HG02973 (cell line): ENCODE results near the gene ZDHHC23.

Experiments used
- ATAC-seq: cut with Tn5 transposase; IDR thresholded peaks from one replicate; pipeline ENCODE4 v1.9.1; 2021; ENCODE audit warnings: moderate library complexity; ENCODE audit not compliant: unreplicated experiment

Gene ZDHHC23, protein sequence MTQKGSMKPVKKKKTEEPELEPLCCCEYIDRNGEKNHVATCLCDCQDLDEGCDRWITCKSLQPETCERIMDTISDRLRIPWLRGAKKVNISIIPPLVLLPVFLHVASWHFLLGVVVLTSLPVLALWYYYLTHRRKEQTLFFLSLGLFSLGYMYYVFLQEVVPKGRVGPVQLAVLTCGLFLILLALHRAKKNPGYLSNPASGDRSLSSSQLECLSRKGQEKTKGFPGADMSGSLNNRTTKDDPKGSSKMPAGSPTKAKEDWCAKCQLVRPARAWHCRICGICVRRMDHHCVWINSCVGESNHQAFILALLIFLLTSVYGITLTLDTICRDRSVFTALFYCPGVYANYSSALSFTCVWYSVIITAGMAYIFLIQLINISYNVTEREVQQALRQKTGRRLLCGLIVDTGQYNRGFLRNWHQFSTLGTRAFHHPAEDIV

GRCh38 chr3:113947372-113948014, at the start of gene ZDHHC23:
TSS of gene ZDHHC23 (plus strand) at chr3:113948013. CDS start at chr3:113948803, 790 bp downstream.
- ATAC-seq, result peak; percentile 65

GRCh38 chr3:113898892-113899291, 48.9 kb upstream of the ZDHHC23 start:
- no peak for ATAC-seq

GRCh38 chr3:113906568-113907140, 41.2 kb upstream of the ZDHHC23 start:
- no peak for ATAC-seq

DNA sequence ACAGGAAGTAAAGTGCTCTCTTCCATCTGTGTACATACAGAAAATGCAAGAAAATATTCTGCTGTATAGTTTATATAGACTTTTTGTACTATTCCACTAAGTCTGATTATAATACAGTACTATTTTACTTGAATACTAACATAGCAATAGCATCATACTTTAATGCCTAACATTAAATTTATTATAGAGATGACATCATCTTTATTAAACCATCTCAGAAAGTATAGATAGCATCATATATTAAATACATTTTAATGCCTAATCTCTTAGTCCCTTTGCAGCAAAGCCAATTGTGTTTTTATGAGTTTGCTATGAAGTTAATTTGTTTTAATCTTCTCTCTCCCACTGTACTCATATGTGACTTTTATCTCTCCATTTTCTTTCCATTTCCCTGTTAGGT, 39.7 kb upstream of the ZDHHC23 start:
- no peak for ATAC-seq

DNA sequence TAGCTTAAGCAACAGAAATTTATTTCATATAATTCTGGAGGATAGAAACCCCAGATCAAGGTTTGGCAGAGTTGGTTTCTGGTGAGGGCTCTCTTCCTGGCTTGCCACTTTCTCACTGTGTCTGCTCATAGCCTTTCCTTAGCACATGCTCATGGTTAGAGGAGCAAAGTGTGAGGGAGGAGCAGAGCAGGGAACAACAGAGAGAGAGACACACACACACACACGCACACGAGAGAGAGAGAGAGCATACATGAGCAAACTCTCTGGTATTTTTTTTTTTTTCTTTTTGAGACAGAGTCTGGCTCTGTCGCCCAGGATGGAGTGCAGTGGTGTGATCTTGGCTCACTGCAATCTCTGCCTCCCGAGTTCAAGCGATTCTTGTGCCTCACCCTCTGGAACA, 36.8 kb upstream of the ZDHHC23 start:
- ATAC-seq, result no peak

- ATAC-seq, result peak; percentile 87
Measured at GRCh38 chr3:113912552-113913236, 35.1 kb upstream of the ZDHHC23 start.

- ATAC-seq, result no peak
Measured at GRCh38 chr3:113914646-113915045, 33.2 kb upstream of the ZDHHC23 start.

DNA sequence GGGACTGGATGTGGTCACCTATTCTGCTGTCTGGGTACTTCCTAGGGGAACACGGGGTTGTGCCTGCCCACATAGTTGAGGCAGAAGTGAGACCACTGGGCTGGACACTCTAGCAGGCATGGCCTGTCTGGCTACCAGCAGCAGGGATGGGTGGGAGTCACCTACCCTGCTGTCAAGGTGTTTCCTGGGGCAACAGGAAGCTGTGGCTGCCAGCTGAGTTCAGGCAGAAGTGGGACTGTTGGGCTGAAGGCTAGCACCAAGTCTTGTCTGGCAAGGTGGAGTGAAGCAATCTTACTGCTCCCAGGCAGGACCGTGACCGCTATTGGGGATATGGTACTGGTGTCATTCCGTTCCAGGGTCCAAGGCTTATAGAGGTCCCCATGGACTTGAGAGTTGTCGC, 20.3 kb upstream of the ZDHHC23 start:
- ATAC-seq, result no peak

- ATAC-seq, result no peak
Measured at GRCh38 chr3:113946831-113947230, 982 bp upstream of the ZDHHC23 start.

GRCh38 chr3:113948015-113948917, 453 bp downstream of the ZDHHC23 start:
- peak; percentile 38 for ATAC-seq

- ATAC-seq, result no peak
Measured at GRCh38 chr3:113952921-113953320, 5.1 kb downstream of the ZDHHC23 start.

GRCh38 chr3:113953677-113954076, 5.9 kb downstream of the ZDHHC23 start:
- no peak for ATAC-seq

DNA sequence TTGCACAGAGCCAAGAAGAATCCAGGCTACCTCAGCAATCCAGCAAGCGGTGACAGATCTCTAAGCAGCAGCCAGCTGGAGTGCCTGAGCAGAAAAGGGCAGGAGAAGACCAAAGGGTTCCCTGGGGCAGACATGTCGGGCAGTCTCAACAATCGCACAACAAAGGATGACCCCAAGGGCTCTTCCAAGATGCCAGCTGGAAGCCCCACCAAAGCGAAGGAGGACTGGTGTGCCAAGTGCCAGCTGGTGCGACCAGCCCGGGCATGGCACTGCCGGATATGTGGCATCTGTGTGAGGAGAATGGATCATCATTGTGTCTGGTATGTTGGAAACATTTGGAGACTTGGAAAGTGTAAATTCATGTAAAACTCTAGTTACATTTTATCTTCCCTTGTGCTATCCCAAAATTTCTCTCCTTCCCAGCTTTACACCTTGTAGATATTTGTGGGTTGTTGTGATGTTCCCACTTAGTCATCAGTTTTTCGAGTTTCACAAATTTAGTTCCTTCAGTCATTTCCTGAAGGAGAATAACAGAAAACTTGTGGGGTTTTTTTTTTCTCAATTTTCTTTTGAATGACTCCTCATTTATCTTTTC, 6.4 kb downstream of the ZDHHC23 start:
- no peak for ATAC-seq

DNA sequence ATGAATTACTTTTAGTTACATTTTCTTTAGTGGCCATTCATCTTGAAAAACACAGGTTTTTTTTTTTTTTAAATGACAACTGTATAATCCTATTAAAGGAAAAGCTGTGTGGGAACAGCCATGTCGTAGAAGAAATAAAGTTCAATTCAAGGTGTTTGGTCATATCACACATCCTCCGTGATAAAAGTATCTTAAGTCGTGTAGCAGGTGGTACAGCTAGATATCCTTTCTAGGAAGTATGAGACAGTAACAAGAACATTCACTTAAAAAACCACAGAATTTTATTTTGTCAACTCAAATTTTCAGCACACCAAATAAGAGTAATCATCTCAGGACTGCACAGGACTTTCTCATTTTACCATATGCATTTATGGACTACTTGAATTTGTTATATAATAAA, 16.1 kb downstream of the ZDHHC23 start:
- ATAC-seq, result no peak

DNA sequence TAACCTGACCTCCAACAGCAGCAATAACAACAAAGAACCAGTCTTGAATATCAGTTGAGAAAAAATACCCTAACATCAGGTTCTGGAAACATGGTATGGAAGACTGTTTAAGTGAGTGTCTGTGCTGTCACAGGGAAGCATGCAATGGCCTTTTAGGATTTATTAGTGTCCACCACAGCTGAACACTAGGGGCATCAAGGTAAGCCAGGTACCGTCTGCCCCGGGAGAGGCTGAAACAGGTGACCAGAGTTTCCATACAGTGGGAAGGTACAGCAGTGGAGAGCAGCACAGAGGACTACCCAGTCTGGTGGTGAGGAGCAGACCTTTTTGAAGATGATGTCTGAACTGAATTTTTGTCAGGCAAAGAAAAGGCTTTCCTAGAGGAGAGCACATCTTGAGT, 18.4 kb downstream of the ZDHHC23 start:
- no peak for ATAC-seq

- no peak for ATAC-seq
Measured at GRCh38 chr3:113968986-113969385, 21.2 kb downstream of the ZDHHC23 start.

- no peak for ATAC-seq
Measured at GRCh38 chr3:113977822-113978221, 30.0 kb downstream of the ZDHHC23 start.

GRCh38 chr3:113979916-113980315, 32.1 kb downstream of the ZDHHC23 start:
- no peak for ATAC-seq

DNA sequence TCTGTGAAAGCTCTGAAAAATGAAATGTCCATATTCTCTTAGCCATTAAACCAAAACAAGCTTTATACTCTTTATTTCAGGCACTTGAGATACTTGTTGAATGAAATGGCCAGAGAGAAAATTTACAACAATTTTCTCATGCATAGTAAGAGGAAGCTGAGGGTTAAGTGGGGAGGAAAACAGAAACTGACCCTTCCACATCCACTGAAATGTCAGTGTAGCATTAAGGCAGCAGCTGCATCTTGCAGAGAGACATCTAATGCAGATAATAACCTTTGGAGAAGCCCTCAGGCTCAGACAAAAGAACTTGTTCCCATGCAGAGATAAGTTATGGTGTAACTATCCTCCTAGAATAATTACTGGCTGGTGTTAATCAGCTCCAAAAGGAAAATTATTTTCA, 34.0 kb downstream of the ZDHHC23 start:
- no peak for ATAC-seq

GRCh38 chr3:113983544-113983943, 35.7 kb downstream of the ZDHHC23 start:
- no peak for ATAC-seq
